ENCODE results near the gene MRAS.

Gene MRAS

GRCh38 chr3:138359919-138360868 lies 11.8 kb downstream of the MRAS start:
- no peak overlapping the region for H3K4me3 ChIP-seq (ENCODE audit: low read length)
- TF ChIP-seq CTCF (IDR thresholded peaks at IDR 0.05; ENCODE audit: insufficient read depth, low read depth, low read length, missing control alignments) = no peak
- DNase-seq (ENCODE audit: low read depth) = no peak

GRCh38 chr3:138360869-138361525 lies 12.6 kb downstream of the MRAS start:
- H3K4me3 ChIP-seq (ENCODE audit: low read length) = no peak overlapping the region
- no peak for DNase-seq (ENCODE audit: low read depth)
- TF ChIP-seq CTCF (IDR thresholded peaks at IDR 0.05; ENCODE audit: insufficient read depth, low read depth, low read length, missing control alignments) = no peak

- no peak overlapping the region for H3K4me3 ChIP-seq (ENCODE audit: low read length)
- DNase-seq (ENCODE audit: low read depth) = no peak
- no peak for TF ChIP-seq CTCF (IDR thresholded peaks at IDR 0.05; ENCODE audit: insufficient read depth, low read depth, low read length, missing control alignments)
Observed at GRCh38 chr3:138361561-138361971, 13.2 kb downstream of the MRAS start.

GRCh38 chr3:138362538-138362937 lies 14.2 kb downstream of the MRAS start:
- TF ChIP-seq CTCF (IDR thresholded peaks at IDR 0.05; ENCODE audit: insufficient read depth, low read depth, low read length, missing control alignments) = no peak
- no peak for DNase-seq (ENCODE audit: low read depth)
- H3K4me3 ChIP-seq (ENCODE audit: low read length) = no peak overlapping the region

- no peak for DNase-seq (ENCODE audit: low read depth)
- H3K4me3 ChIP-seq (ENCODE audit: low read length) = no peak overlapping the region
- no peak for TF ChIP-seq CTCF (IDR thresholded peaks at IDR 0.05; ENCODE audit: insufficient read depth, low read depth, low read length, missing control alignments)
Observed at GRCh38 chr3:138363322-138363721, 14.9 kb downstream of the MRAS start.

GRCh38 chr3:138364356-138365252 lies 16.2 kb downstream of the MRAS start:
- no peak for TF ChIP-seq CTCF (IDR thresholded peaks at IDR 0.05; ENCODE audit: insufficient read depth, low read depth, low read length, missing control alignments)
- H3K4me3 ChIP-seq (ENCODE audit: low read length) = no peak overlapping the region
- no peak for DNase-seq (ENCODE audit: low read depth)

Measured in epithelial cell of esophagus (primary cell).